K562 treated with DMSO at 1 percent for 48 hours (cell line): ENCODE results near the gene ZNF724. TPM values are rescaled to one million over a fixed set of nuclear protein-coding genes. Genes with fewer than 3 reads are reported as not detected.

Experiments
- total RNA-seq: library from RNA; unstranded; fragments of 300-600 nt; gene quantifications from 2 replicates; pipeline ENCODE4 v1.2.3, GENCODE V29; 2022; ENCODE audit warnings: low replicate concordance; ENCODE audit errors: extremely low read depth

The ZNF724 gene
- not detected in 2 replicates for total RNA-seq

GRCh38 chr19:23249911-23250649 lies at the start of gene ZNF724:
ZNF724 (minus strand) TSS chr19:23250394; CDS start chr19:23250242, 152 bp downstream.

Other genes starting within 250 kb of the ZNF724 start
- gene ZNF728, start 247.2 kb downstream of the ZNF724 start, total RNA-seq = not detected in 2 replicates
- not detected in 2 replicates for gene ZNF730, start 133.4 kb downstream of the ZNF724 start, total RNA-seq
- gene ZNF91, start 145.1 kb upstream of the ZNF724 start, total RNA-seq = not detected in 2 replicates